ENCODE data around the gene GNB1L. TPM values are rescaled to one million over a fixed set of nuclear protein-coding genes. Genes with fewer than 3 reads are reported as not detected.
"Not testable (repeated sequence)": the region's sequence is repeated elsewhere in the genome, so short reads cannot be mapped to it uniquely, and the experiment has no call there.

Gene GNB1L
- total and polyA plus RNA-seq, 10 of the 15 experiments (the other 5 are each of a cell fraction or from before 2014, with no cell fraction given): 0.21 to 19.4 (median 6.8) TPM

DNA sequence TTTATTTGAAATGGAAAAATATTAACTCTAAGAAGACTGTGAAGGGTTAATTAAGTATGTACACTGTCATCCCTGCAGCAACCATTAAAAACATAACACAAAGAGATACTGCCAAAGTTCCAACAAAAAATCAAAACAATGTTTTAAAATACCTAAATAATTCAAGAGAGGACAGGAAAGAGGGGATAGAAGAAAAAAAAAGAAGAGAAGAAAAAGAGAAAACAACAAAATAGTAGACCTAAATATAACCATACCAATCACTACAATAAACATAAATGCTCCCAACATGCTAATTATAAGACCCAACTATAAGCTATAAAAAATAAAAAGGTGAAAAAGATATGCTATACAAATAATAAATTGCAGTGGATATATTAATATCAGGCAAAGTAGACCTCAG lies 20.1 kb downstream of the GNB1L start (continued):
- TF ChIP-seq, protein P1, sequence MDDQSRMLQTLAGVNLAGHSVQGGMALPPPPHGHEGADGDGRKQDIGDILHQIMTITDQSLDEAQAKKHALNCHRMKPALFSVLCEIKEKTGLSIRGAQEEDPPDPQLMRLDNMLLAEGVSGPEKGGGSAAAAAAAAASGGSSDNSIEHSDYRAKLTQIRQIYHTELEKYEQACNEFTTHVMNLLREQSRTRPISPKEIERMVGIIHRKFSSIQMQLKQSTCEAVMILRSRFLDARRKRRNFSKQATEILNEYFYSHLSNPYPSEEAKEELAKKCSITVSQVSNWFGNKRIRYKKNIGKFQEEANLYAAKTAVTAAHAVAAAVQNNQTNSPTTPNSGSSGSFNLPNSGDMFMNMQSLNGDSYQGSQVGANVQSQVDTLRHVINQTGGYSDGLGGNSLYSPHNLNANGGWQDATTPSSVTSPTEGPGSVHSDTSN (IDR thresholded peaks at IDR 0.05; ENCODE audit: insufficient replicate concordance, low read depth, low read length): no peak
- no peak for TF ChIP-seq IKZF1 (conservative IDR thresholded peaks at IDR 0.05)

DNA sequence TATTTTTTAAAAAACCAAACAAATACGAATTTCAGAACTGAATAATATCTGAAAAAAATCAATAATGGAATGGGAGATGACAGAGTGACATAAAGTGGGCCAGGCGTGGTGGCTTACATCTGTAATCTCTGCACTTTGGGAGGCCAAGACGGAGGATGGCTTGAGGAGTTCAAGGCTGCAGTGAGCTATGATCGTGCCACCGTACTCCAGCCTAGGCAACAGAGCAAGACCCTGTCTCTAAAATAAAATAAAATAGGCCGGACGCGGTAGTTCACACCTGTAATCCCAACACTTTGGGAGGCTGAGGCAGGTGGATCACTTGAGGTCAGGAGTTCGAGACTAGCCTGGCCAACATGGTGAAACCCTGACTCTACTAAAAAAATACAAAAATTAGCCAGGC lies 21.3 kb downstream of the GNB1L start:
- ATAC-seq; H3K4me1 ChIP-seq (ENCODE audit: control insufficient read depth, insufficient read depth, low read length); H3K4me2 ChIP-seq (ENCODE audit: control insufficient read depth, insufficient read depth); H3K36me3 ChIP-seq (ENCODE audit: control insufficient read depth in 2 of 2, insufficient read depth in 2 of 2, low read length in 1 of 2); BruUV-seq (replicated peaks); intact Hi-C loops (cut with micrococcal nuclease; ENCODE audit: unreplicated experiment); in situ Hi-C loops (cut with MboI); H3K4me3 ChIP-seq; H3K9ac ChIP-seq (ENCODE audit: control insufficient read depth, insufficient read depth, low read length); H4K20me1 ChIP-seq (ENCODE audit: control insufficient read depth, insufficient read depth); H3K27ac ChIP-seq (ENCODE audit: control insufficient read depth, insufficient read depth); FAIRE-seq; POLR2A ChIA-PET; H3K27me3 ChIP-seq (replicated peaks in 1 of 2; ENCODE audit: control insufficient read depth in 2 of 2, insufficient read depth in 2 of 2, low read length in 1 of 2); H3K79me2 ChIP-seq (ENCODE audit: control insufficient read depth, insufficient read depth, low read length); H3K9me3 ChIP-seq (replicated peaks; ENCODE audit: control insufficient read depth, insufficient read depth, low read length); H2AFZ ChIP-seq (ENCODE audit: control insufficient read depth, low read depth, low read length); DNase-seq (ENCODE audit: low read depth, low spot score): not testable (repeated sequence)
- CTCF ChIA-PET: interaction anchor here (1.2 to 1.9 kb wide), 2 partner anchors 60 to 77 kb away, joined by 3 to 5 read pairs; no protein-coding TSS in a partner anchor
- SMC1A ChIA-PET (ENCODE audit: uncharacterized antibody, unreplicated experiment): interaction anchor here (1.5 kb wide), 1 partner anchor 23 kb away, joined by 3 read pairs; no protein-coding TSS in a partner anchor
- 86% methylated on average over 9 of the region's 9 CpGs for WGBS (ENCODE audit: insufficient coverage, insufficient replicate concordance, low lambda C conversion rate, missing lambda C conversion rate)
- RAD21 ChIA-PET (ENCODE audit: unreplicated experiment): interaction anchor here (1.2 kb wide), 1 partner anchor 77 kb away, joined by 3 read pairs; no protein-coding TSS in a partner anchor

Data from GM12878 (cell line).